HG03520 (cell line): Measurements from ENCODE around the gene TMEM151B.

Source experiments
- ATAC-seq: cut with Tn5 transposase; IDR thresholded peaks from one replicate; pipeline ENCODE4 v1.9.1; 2021; ENCODE audit warnings: mild to moderate bottlenecking, moderate library complexity; ENCODE audit not compliant: unreplicated experiment

TMEM151B gene

GRCh38 chr6:44263354-44264100 is 6.7 kb upstream of the TMEM151B start:
- ATAC-seq: no peak

GRCh38 chr6:44264154-44265006 is 5.9 kb upstream of the TMEM151B start:
- ATAC-seq: peak; percentile 29

GRCh38 chr6:44265007-44265721 is 5.1 kb upstream of the TMEM151B start, which contains the start of gene NFKBIE:
TSS of gene NFKBIE (minus strand) at chr6:44265551. CDS start at chr6:44265346, 205 bp downstream.
- ATAC-seq: peak; percentile 33

GRCh38 chr6:44265722-44266233 is 4.5 kb upstream of the TMEM151B start:
- ATAC-seq: no peak

- ATAC-seq: no peak
These were observed 3.9 kb upstream of the TMEM151B start for GRCh38 chr6:44266347-44266746.

GRCh38 chr6:44267252-44267651 is 3.0 kb upstream of the TMEM151B start:
- no peak for ATAC-seq

- no peak for ATAC-seq
These were observed 2.1 kb upstream of the TMEM151B start for GRCh38 chr6:44268095-44268628.

GRCh38 chr6:44269178-44269920 is 901 bp upstream of the TMEM151B start:
- no peak for ATAC-seq

GRCh38 chr6:44270526-44271405 is 516 bp downstream of the TMEM151B start:
- no peak for ATAC-seq

GRCh38 chr6:44271406-44271723 is 1.1 kb downstream of the TMEM151B start:
- no peak for ATAC-seq

- no peak for ATAC-seq
These were observed 1.7 kb downstream of the TMEM151B start for GRCh38 chr6:44271914-44272313.

GRCh38 chr6:44272529-44272928 is 2.3 kb downstream of the TMEM151B start:
- no peak for ATAC-seq

- no peak for ATAC-seq
These were observed 2.8 kb downstream of the TMEM151B start for GRCh38 chr6:44272999-44273566.

- no peak for ATAC-seq
These were observed 3.4 kb downstream of the TMEM151B start for GRCh38 chr6:44273617-44274016.

- ATAC-seq: no peak
These were observed 5.1 kb downstream of the TMEM151B start for GRCh38 chr6:44275271-44275748.

GRCh38 chr6:44275749-44276648 is 5.7 kb downstream of the TMEM151B start:
- no peak for ATAC-seq

GRCh38 chr6:44276667-44277640 is 6.7 kb downstream of the TMEM151B start:
- ATAC-seq: no peak
